Type B pancreatic cell (in vitro differentiated cells): ENCODE data around the gene GRK5. TPM values are rescaled to one million over a fixed set of nuclear protein-coding genes. Genes with fewer than 3 reads are reported as not detected.

Source experiments
- DNase-seq: peaks from one replicate; pipeline ENCODE4 v3.0.0; 2021; ENCODE audit warnings: mixed read lengths; ENCODE audit not compliant: unreplicated experiment; ENCODE audit errors: extremely low spot score
- H3K27ac Mint-ChIP-seq: 2 replicates; pipeline ENCODE4 v1.8.0; 2021; ENCODE audit warnings: mild to moderate bottlenecking, mixed read lengths
- H3K27me3 Mint-ChIP-seq: 2 replicates; pipeline ENCODE4 v1.8.0; 2021; ENCODE audit warnings: mixed read lengths
- H3K36me3 Mint-ChIP-seq: 2 replicates; pipeline ENCODE4 v1.8.0; 2021; ENCODE audit warnings: mixed read lengths
- H3K4me1 Mint-ChIP-seq: one replicate; pipeline ENCODE4 v1.8.0; 2021; ENCODE audit warnings: mixed read lengths; ENCODE audit not compliant: unreplicated experiment
- H3K4me3 Mint-ChIP-seq: 2 replicates; pipeline ENCODE4 v1.8.0; 2021; ENCODE audit warnings: mild to moderate bottlenecking, mixed read lengths
- H3K9me3 Mint-ChIP-seq: 2 replicates; pipeline ENCODE4 v1.8.0; 2021; ENCODE audit warnings: mixed read lengths
- total RNA-seq: library from RNA; stranded (reverse); gene quantifications from 2 replicates; pipeline ENCODE4 v1.2.1, GENCODE V29; 2021; ENCODE audit warnings: low replicate concordance
- TF ChIP-seq, protein P1 (sequence below): fragments of 200-600 bp; sonication (generic); conservative IDR thresholded peaks from 2 replicates; pipeline ENCODE4 v1.5.0; 2021; ENCODE audit warnings: antibody characterized with exemption, mild to moderate bottlenecking

GRK5 gene
- total RNA-seq, 1 donor from 2014 or later, result 24.8 TPM

GRCh38 chr10:119342335-119342734, 135.0 kb downstream of the GRK5 start:
- peaks cover 36% of the 10 kb centered on the region for H3K4me1 Mint-ChIP-seq
- H3K36me3 Mint-ChIP-seq, result no peaks in the 10 kb centered on the region
- H3K9me3 Mint-ChIP-seq, result no peaks in the 10 kb centered on the region
- H3K27ac Mint-ChIP-seq, result no peak overlapping the region
- no peak overlapping the region for H3K4me3 Mint-ChIP-seq
- no peaks in the 10 kb centered on the region for H3K27me3 Mint-ChIP-seq
- TF ChIP-seq, protein P1, sequence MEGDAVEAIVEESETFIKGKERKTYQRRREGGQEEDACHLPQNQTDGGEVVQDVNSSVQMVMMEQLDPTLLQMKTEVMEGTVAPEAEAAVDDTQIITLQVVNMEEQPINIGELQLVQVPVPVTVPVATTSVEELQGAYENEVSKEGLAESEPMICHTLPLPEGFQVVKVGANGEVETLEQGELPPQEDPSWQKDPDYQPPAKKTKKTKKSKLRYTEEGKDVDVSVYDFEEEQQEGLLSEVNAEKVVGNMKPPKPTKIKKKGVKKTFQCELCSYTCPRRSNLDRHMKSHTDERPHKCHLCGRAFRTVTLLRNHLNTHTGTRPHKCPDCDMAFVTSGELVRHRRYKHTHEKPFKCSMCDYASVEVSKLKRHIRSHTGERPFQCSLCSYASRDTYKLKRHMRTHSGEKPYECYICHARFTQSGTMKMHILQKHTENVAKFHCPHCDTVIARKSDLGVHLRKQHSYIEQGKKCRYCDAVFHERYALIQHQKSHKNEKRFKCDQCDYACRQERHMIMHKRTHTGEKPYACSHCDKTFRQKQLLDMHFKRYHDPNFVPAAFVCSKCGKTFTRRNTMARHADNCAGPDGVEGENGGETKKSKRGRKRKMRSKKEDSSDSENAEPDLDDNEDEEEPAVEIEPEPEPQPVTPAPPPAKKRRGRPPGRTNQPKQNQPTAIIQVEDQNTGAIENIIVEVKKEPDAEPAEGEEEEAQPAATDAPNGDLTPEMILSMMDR, result no peak
- no peak for DNase-seq

GRCh38 chr10:119343011-119343601, 135.7 kb downstream of the GRK5 start:
- H3K27me3 Mint-ChIP-seq, result no peaks in the 10 kb centered on the region
- peaks cover 37% of the 10 kb centered on the region for H3K4me1 Mint-ChIP-seq
- no peak overlapping the region for H3K4me3 Mint-ChIP-seq
- no peak overlapping the region for H3K27ac Mint-ChIP-seq
- no peaks in the 10 kb centered on the region for H3K36me3 Mint-ChIP-seq
- DNase-seq, result no peak
- H3K9me3 Mint-ChIP-seq, result no peaks in the 10 kb centered on the region
- TF ChIP-seq, protein P1, result no peak

DNA sequence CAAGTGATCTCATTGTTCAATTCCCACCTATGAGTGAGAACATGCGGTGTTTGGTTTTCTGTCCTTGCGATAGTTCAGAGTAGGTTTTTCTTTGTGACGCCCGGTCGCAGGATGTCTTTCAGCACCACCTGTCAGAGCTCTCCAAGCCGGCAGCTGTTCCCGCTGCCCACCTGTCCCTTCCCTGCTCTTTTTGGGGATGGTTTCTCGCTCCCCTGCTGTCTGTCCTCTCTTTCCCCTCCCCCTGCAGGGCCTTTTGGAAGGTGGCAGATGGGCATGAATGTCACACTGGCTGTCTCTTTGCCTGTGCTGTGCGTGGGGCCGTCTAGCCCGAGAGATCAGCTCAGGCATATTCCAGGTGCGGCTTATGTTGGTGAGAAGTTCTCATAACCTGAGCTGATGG, 137.0 kb downstream of the GRK5 start:
- H3K9me3 Mint-ChIP-seq, result no peaks in the 10 kb centered on the region
- no peak for DNase-seq
- no peak overlapping the region for H3K27ac Mint-ChIP-seq
- TF ChIP-seq, protein P1, result no peak
- peaks cover 3% of the 10 kb centered on the region for H3K36me3 Mint-ChIP-seq
- H3K4me3 Mint-ChIP-seq, result no peak overlapping the region
- H3K4me1 Mint-ChIP-seq, result peaks cover 36% of the 10 kb centered on the region
- H3K27me3 Mint-ChIP-seq, result no peaks in the 10 kb centered on the region

DNA sequence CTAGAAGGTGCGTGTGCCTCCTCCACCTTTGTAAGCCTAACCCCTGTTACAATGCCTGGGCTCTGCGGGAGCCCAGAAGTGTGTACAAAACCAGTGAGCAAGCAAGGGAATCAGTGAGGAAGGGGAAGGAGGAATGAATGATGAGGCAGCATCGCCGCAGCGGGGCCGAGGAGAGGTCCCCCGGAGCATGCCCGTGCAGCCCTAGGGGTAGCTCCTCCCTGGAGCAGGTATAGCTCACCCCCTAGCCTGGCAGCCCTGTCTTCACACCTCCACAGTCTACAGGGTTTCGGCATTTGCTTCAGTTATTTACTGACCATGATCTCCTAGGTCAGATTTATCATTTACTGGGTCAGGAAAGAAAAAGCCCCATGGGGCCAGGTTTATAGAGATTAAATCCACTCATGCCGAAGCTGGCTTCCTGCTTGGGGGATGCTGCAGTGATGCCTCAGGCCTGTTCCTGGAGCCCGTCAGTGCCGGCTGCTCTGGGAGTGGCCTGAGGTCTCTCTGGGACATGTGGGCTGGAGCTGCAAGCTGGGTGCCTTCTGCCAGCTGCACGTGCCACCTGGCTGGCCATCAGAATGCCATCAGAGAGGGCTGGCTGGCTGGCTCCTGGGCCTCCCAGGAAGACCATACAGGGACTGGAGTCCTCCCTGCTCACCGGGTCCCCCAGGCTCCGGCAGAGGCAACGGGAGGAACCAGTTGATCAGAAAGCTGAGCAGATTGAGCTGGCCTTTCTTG, 138.9 kb downstream of the GRK5 start:
- peaks cover 3% of the 10 kb centered on the region for H3K36me3 Mint-ChIP-seq
- no peaks in the 10 kb centered on the region for H3K27me3 Mint-ChIP-seq
- H3K9me3 Mint-ChIP-seq, result no peaks in the 10 kb centered on the region
- TF ChIP-seq, protein P1, result no peak
- H3K4me1 Mint-ChIP-seq, result peaks cover 33% of the 10 kb centered on the region
- no peak overlapping the region for H3K4me3 Mint-ChIP-seq
- no peak overlapping the region for H3K27ac Mint-ChIP-seq
- DNase-seq, result no peak

DNA sequence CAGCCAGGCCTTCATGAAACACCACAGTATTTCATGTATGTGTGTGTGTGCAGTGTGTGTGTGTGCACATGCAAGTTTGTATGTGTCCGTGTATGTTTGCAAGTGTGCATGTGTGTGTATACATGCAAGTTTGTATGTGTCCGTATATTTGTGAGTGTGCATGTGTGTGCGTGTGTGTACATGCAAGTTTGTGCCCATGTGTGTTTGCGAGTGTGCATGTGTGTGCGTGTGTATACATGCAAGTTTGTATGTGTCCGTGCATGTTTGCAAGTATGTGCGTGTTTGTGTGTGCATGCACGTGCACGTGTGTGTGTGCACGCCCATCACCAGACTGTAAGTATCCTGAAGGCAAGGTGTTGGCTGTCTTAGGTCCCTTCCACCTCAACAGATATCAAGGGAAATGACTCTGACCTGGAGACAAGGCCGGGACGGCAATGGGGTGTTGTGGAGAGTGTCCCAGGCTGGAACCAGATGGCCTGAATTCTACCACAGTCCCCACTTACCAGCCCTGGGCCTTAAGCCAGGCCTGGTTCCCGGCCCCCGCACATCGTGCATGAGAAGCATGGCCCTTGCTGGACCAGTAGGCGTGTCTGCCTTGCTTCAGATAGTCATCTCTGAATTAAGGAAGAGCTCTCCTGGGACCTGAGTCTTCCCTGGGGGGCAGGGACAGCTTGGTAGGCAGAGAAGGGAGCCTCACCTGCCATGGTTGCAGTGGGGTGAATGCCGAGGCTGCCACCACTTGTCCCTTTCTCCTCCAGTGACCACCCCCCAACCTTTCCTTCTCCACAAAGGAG, 140.0 kb downstream of the GRK5 start:
- Mint-ChIP-seq H3K27me3 (no peaks in the 10 kb centered on the region), H3K9me3 (no peaks in the 10 kb centered on the region), H3K36me3 (peaks cover 3% of the 10 kb centered on the region), H3K27ac (no peak overlapping the region), H3K4me3 (no peak overlapping the region), H3K4me1 (peaks cover 25% of the 10 kb centered on the region)
- no peak for DNase-seq
- TF ChIP-seq, protein P1, result no peak
